Stomach (tissue), 4 donors: Measurements from ENCODE around the gene FBXO10.

Source experiments
- POLR2A ChIP-seq, 4 donors: fragments of 450-650 bp; IDR thresholded peaks; one replicate each; pipeline ENCODE4 v1.6.1; 2016; ENCODE audit warnings: antibody characterized with exemption in 4 of 4, control low read depth in 2 of 4, mild to moderate bottlenecking in 1 of 4, moderate library complexity in 1 of 4
- POLR2AphosphoS5 ChIP-seq, 3 donors: sonication (generic); formaldehyde crosslinking; IDR thresholded peaks; one replicate each; pipeline ENCODE4 v1.6.1; 2016; ENCODE audit warnings: antibody characterized with exemption in 3 of 3
- TF ChIP-seq, protein P1 (sequence below), 7 experiments: fragments of 450-650 bp in 4 of 7; fragments of 200-600 bp in 3 of 7; sonication (generic) in 3 of 7; IDR thresholded peaks; one replicate each; pipeline ENCODE4 v1.5.1; 2016 to 2019; ENCODE audit warnings: antibody characterized with exemption in 7 of 7, control low read depth in 2 of 7, mild to moderate bottlenecking in 1 of 7

DNA sequence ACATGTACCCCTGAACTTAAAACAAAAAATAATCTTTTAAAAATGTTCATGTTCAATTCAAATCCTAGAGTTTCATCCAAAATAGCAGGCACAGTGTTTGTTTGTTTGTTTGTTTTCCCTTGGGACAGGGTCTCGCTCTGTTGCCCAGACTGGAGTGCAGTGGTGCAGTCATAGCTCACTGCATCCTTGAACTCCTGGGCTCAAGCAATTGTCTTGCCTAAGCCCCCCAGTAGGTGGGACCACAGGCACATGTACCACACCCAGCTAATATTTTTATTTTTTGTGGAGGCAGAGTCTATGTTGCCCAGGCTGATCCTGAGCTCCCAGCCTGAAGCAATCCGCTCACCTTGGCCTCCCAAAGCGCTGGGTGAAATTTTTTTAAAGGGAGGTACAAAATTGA, 95.4 kb downstream of the FBXO10 start:
- no peak for TF ChIP-seq POLR2A (IDR thresholded peaks at IDR 0.05)
- TF ChIP-seq, protein P1, sequence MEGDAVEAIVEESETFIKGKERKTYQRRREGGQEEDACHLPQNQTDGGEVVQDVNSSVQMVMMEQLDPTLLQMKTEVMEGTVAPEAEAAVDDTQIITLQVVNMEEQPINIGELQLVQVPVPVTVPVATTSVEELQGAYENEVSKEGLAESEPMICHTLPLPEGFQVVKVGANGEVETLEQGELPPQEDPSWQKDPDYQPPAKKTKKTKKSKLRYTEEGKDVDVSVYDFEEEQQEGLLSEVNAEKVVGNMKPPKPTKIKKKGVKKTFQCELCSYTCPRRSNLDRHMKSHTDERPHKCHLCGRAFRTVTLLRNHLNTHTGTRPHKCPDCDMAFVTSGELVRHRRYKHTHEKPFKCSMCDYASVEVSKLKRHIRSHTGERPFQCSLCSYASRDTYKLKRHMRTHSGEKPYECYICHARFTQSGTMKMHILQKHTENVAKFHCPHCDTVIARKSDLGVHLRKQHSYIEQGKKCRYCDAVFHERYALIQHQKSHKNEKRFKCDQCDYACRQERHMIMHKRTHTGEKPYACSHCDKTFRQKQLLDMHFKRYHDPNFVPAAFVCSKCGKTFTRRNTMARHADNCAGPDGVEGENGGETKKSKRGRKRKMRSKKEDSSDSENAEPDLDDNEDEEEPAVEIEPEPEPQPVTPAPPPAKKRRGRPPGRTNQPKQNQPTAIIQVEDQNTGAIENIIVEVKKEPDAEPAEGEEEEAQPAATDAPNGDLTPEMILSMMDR (IDR thresholded peaks at IDR 0.05): no peak
- no peak for TF ChIP-seq POLR2AphosphoS5 (IDR thresholded peaks at IDR 0.05)
